ENCODE data around the gene LTBP2. TPM values are rescaled to one million over a fixed set of nuclear protein-coding genes. Genes with fewer than 3 reads are reported as not detected.
"Not testable (repeated sequence)": the region's sequence is repeated elsewhere in the genome, so short reads cannot be mapped to it uniquely, and the experiment has no call there.

LTBP2 gene
- total RNA-seq, 1 donor from 2014 or later: 93.0 TPM

- intact Hi-C loops (cut with DNase I): no loop called here
- no peak for ATAC-seq
- DNase-seq (ENCODE audit: low spot score): no peak
Measured at GRCh38 chr14:74543771-74544438, 68.1 kb downstream of the LTBP2 start.

- DNase-seq (ENCODE audit: low spot score): no peak
- ATAC-seq: no peak
- intact Hi-C loops (cut with DNase I): no loop called here
Measured at GRCh38 chr14:74542056-74542685, 69.9 kb downstream of the LTBP2 start.

GRCh38 chr14:74541225-74541624 is 70.8 kb downstream of the LTBP2 start:
- intact Hi-C loops (cut with DNase I): no loop called here
- ATAC-seq (no peak), DNase-seq (ENCODE audit: low spot score) (no peak)

- intact Hi-C loops (cut with DNase I): no loop called here
- ATAC-seq (no peak), DNase-seq (ENCODE audit: low spot score) (no peak)
Measured at GRCh38 chr14:74539503-74539902, 72.5 kb downstream of the LTBP2 start.

- intact Hi-C loops (cut with DNase I): no loop called here
Measured at GRCh38 chr14:74538411-74539391, 73.3 kb downstream of the LTBP2 start.

GRCh38 chr14:74536336-74536735 is 75.7 kb downstream of the LTBP2 start:
- DNase-seq (ENCODE audit: low spot score); ATAC-seq; intact Hi-C loops (cut with DNase I): not testable (repeated sequence)

More at GRCh38 chr14:74538411-74539391, 73.3 kb downstream of the LTBP2 start:
- DNase-seq (ENCODE audit: low spot score) (no peak), ATAC-seq (no peak)

GRCh38 chr14:74535756-74536325 is 76.2 kb downstream of the LTBP2 start:
- no peak for DNase-seq (ENCODE audit: low spot score)
- intact Hi-C loops (cut with DNase I): no loop called here
- no peak for ATAC-seq

GRCh38 chr14:74533576-74533975 is 78.5 kb downstream of the LTBP2 start:
- intact Hi-C loops (cut with DNase I): no loop called here
- no peak for DNase-seq (ENCODE audit: low spot score)
- no peak for ATAC-seq

GRCh38 chr14:74532246-74532645 is 79.8 kb downstream of the LTBP2 start:
- DNase-seq (ENCODE audit: low spot score): no peak
- no peak for ATAC-seq
- intact Hi-C loops (cut with DNase I): no loop called here

GRCh38 chr14:74531467-74531866 is 80.6 kb downstream of the LTBP2 start:
- intact Hi-C loops (cut with DNase I): no loop called here
- ATAC-seq (peak; percentile 72), DNase-seq (ENCODE audit: low spot score) (no peak)

DNA sequence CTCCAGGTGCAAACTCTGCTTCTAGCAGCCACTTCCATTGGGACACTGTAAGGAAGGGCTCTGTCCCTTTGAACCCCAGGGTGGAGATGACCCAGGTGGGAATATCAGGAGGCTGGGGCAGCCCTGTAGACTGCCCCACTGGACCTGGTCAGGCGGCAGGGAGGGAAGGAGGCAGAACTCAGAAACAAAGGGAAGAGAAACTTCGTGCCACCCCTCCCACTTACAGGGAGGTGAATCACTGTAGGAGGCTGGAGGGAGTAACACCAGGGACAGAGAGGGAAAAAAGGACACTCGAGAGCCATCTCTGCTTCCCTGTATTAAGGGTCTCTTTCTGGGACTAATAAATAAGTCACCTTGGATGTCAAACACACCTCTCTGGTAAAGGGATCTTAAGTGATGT is 81.0 kb downstream of the LTBP2 start:
- DNase-seq (ENCODE audit: low spot score) (no peak), ATAC-seq (no peak)
- intact Hi-C loops (cut with DNase I): no loop called here

- intact Hi-C loops (cut with DNase I): no loop called here
- ATAC-seq: no peak
- no peak for DNase-seq (ENCODE audit: low spot score)
Measured at GRCh38 chr14:74528886-74529285, 83.2 kb downstream of the LTBP2 start.

- intact Hi-C loops (cut with DNase I): no loop called here
- ATAC-seq (no peak), DNase-seq (ENCODE audit: low spot score) (no peak)
Measured at GRCh38 chr14:74528406-74528805, 83.6 kb downstream of the LTBP2 start.

- intact Hi-C loops (cut with DNase I): no loop called here
- ATAC-seq: no peak
- DNase-seq (ENCODE audit: low spot score): no peak
Measured at GRCh38 chr14:74527736-74528280, 84.2 kb downstream of the LTBP2 start.

- intact Hi-C loops (cut with DNase I): no loop called here
- DNase-seq (ENCODE audit: low spot score) (no peak), ATAC-seq (no peak)
Measured at GRCh38 chr14:74526854-74527585, 85.0 kb downstream of the LTBP2 start.

GRCh38 chr14:74525361-74525851 is 86.6 kb downstream of the LTBP2 start:
- ATAC-seq (no peak), DNase-seq (ENCODE audit: low spot score) (no peak)
- intact Hi-C loops (cut with DNase I): no loop called here

- ATAC-seq: no peak
- intact Hi-C loops (cut with DNase I): no loop called here
- DNase-seq (ENCODE audit: low spot score): no peak
Measured at GRCh38 chr14:74524812-74525135, 87.3 kb downstream of the LTBP2 start.

GRCh38 chr14:74524076-74524811 is 87.8 kb downstream of the LTBP2 start:
- intact Hi-C loops (cut with DNase I): no loop called here
- no peak for DNase-seq (ENCODE audit: low spot score)
- peak; percentile 27 for ATAC-seq
